ENCODE measurements around the gene KHDRBS1.
"Not testable (repeated sequence)": the region's sequence is repeated elsewhere in the genome, so short reads cannot be mapped to it uniquely, and the experiment has no call there.

Gene KHDRBS1

GRCh38 chr1:32014199-32014947 is 705 bp downstream of the KHDRBS1 start:
- DNase-seq (ENCODE audit: low spot score): no peak

GRCh38 chr1:32014948-32015273 is 1.2 kb downstream of the KHDRBS1 start:
- DNase-seq (ENCODE audit: low spot score): peak; percentile 21

GRCh38 chr1:32020339-32020738 is 6.7 kb downstream of the KHDRBS1 start:
- DNase-seq (ENCODE audit: low spot score): no peak

- DNase-seq (ENCODE audit: low spot score): not testable (repeated sequence)
These were observed 7.9 kb downstream of the KHDRBS1 start for GRCh38 chr1:32021574-32022018.

GRCh38 chr1:32023351-32023750 is 9.7 kb downstream of the KHDRBS1 start:
- no peak for DNase-seq (ENCODE audit: low spot score)

- DNase-seq (ENCODE audit: low spot score): no peak
These were observed 11.8 kb downstream of the KHDRBS1 start for GRCh38 chr1:32025515-32025914.

- DNase-seq (ENCODE audit: low spot score): no peak
These were observed 15.1 kb downstream of the KHDRBS1 start for GRCh38 chr1:32028746-32029145.

GRCh38 chr1:32031578-32032274 is 18.1 kb downstream of the KHDRBS1 start:
- no peak for DNase-seq (ENCODE audit: low spot score)

GRCh38 chr1:32032275-32032615 is 18.6 kb downstream of the KHDRBS1 start:
- no peak for DNase-seq (ENCODE audit: low spot score)

- DNase-seq (ENCODE audit: low spot score): no peak
These were observed 21.5 kb downstream of the KHDRBS1 start for GRCh38 chr1:32035119-32035518.

- no peak for DNase-seq (ENCODE audit: low spot score)
These were observed 27.0 kb downstream of the KHDRBS1 start for GRCh38 chr1:32040711-32041110.

GRCh38 chr1:32042330-32042729 is 28.7 kb downstream of the KHDRBS1 start:
- no peak for DNase-seq (ENCODE audit: low spot score)

GRCh38 chr1:32044234-32044633 is 30.6 kb downstream of the KHDRBS1 start:
- no peak for DNase-seq (ENCODE audit: low spot score)

GRCh38 chr1:32045772-32046171 is 32.1 kb downstream of the KHDRBS1 start:
- DNase-seq (ENCODE audit: low spot score): no peak

- DNase-seq (ENCODE audit: low spot score): no peak
These were observed 34.0 kb downstream of the KHDRBS1 start for GRCh38 chr1:32047701-32048100.

- DNase-seq (ENCODE audit: low spot score): no peak
These were observed 34.8 kb downstream of the KHDRBS1 start for GRCh38 chr1:32048440-32048839.

GRCh38 chr1:32051706-32052105 is 38.0 kb downstream of the KHDRBS1 start:
- no peak for DNase-seq (ENCODE audit: low spot score)

- DNase-seq (ENCODE audit: low spot score): no peak
These were observed 39.2 kb downstream of the KHDRBS1 start for GRCh38 chr1:32052887-32053286.

- no peak for DNase-seq (ENCODE audit: low spot score)
These were observed 41.7 kb downstream of the KHDRBS1 start for GRCh38 chr1:32055416-32055815.

GRCh38 chr1:32056598-32056997 is 42.9 kb downstream of the KHDRBS1 start:
- no peak for DNase-seq (ENCODE audit: low spot score)

GRCh38 chr1:32060914-32061313 is 47.2 kb downstream of the KHDRBS1 start:
- DNase-seq (ENCODE audit: low spot score): no peak

GRCh38 chr1:32062867-32063230 is 49.2 kb downstream of the KHDRBS1 start:
- no peak for DNase-seq (ENCODE audit: low spot score)

- peak; percentile 35 for DNase-seq (ENCODE audit: low spot score)
These were observed 49.6 kb downstream of the KHDRBS1 start for GRCh38 chr1:32063261-32063681.
